HepG2 (cell line): ENCODE data around the gene GPR39. TPM values are rescaled to one million over a fixed set of nuclear protein-coding genes. Genes with fewer than 3 reads are reported as not detected.

Source experiments
- ATAC-seq: fragments of 200-7000 bp; cut with Tn5 transposase; 3 replicates; pipeline ENCODE4 v1.9.1; 2020; ENCODE audit warnings: mild to moderate bottlenecking, moderate library complexity
- BruUV-seq: library from RNA; stranded (reverse); fragments of 400-500 nt; replicated peaks from 2 replicates; lab custom pipeline; 2021; lab: Mats Ljungman, UMichigan
- CTCF ChIA-PET: fragments of 300-600 bp; formaldehyde crosslinking; extraction: SDS; loops from one replicate; lab custom pipeline; 2021; ENCODE audit warnings: low total read pairs, inconsistent platforms, low intra/inter-chr PET ratio; lab: Yijun Ruan, JAX
- POLR2A ChIA-PET: fragments of 350-600 bp; sonication (Branson Sonifier 250); formaldehyde crosslinking; loops from one replicate; lab custom pipeline; 2020; ENCODE audit warnings: antibody characterized with exemption, inconsistent platforms; lab: Yijun Ruan, JAX
- DNase-seq: peaks from one replicate; pipeline ENCODE4 v3.0.0-alpha.2; 2015; ENCODE audit warnings: low spot score
- FAIRE-seq: peaks from 3 replicates; lab custom pipeline; 2011; peaks lifted over from hg19 to GRCh38; lab: Jason Lieb, UNC
- H2AFZ ChIP-seq: one replicate; pipeline ENCODE4 v1.6.1; 2011; ENCODE audit warnings: low read length, inconsistent platforms
- H3K27ac ChIP-seq: fragments of 300-600 bp; 3 replicates; pipeline ENCODE4 v1.8.0; 2011; ENCODE audit warnings: mixed run types, mild to moderate bottlenecking, mixed read lengths, low read length, inconsistent platforms; ENCODE audit not compliant: insufficient read depth; ENCODE audit errors: extremely low read length
- H3K27me3 ChIP-seq, 2 experiments: fragments of 200-600 bp in 1 of 2; 2 replicates in 1 of 2; 3 replicates in 1 of 2; pipeline versions ENCODE4 v1.6.0 to v1.8.0; 2011; ENCODE audit warnings: low read length in 2 of 2, mild to moderate bottlenecking in 2 of 2, moderate library complexity in 2 of 2, inconsistent platforms in 1 of 2; ENCODE audit not compliant: insufficient read depth in 2 of 2, control insufficient read depth in 1 of 2
- H3K36me3 ChIP-seq, 2 experiments: fragments of 200-600 bp in 1 of 2; replicated peaks in 1 of 2; 2 replicates in 1 of 2; 3 replicates in 1 of 2; pipeline versions ENCODE4 v1.5.1 to v1.8.0; 2011; ENCODE audit warnings: low read length in 2 of 2, inconsistent platforms in 1 of 2; ENCODE audit not compliant: insufficient read depth in 2 of 2, control insufficient read depth in 1 of 2
- H3K4me1 ChIP-seq: 2 replicates; pipeline ENCODE4 v1.5.1; 2012; ENCODE audit warnings: low read length, inconsistent platforms; ENCODE audit not compliant: insufficient read depth
- H3K4me2 ChIP-seq: 2 replicates; pipeline ENCODE4 v1.6.0; 2011; ENCODE audit warnings: low read depth, low read length, inconsistent platforms
- H3K4me3 ChIP-seq, 3 experiments: fragments of 200-600 bp in 1 of 3; sonication (generic), shearing (Covaris generic) in 1 of 3; replicated peaks in 1 of 3; 2 replicates each; pipeline ENCODE4 v1.5.1; 2011 to 2016; ENCODE audit warnings: low read length in 3 of 3, inconsistent platforms in 2 of 3, low read depth in 2 of 3, mild to moderate bottlenecking in 2 of 3, control low read depth in 1 of 3, mixed read lengths in 1 of 3; ENCODE audit not compliant: insufficient read depth in 1 of 3
- H3K79me2 ChIP-seq: one replicate; pipeline ENCODE4 v1.6.1; 2011; ENCODE audit warnings: low read length, inconsistent platforms; ENCODE audit not compliant: insufficient read depth
- H3K9ac ChIP-seq: 2 replicates; pipeline ENCODE4 v1.6.0; 2011; ENCODE audit warnings: mild to moderate bottlenecking, low read depth, low read length, inconsistent platforms; ENCODE audit not compliant: insufficient read depth
- H3K9me3 ChIP-seq: 2 replicates; pipeline ENCODE4 v1.5.1; 2012; ENCODE audit warnings: mild to moderate bottlenecking, low read length
- H4K20me1 ChIP-seq: 2 replicates; pipeline ENCODE4 v1.6.0; 2011; ENCODE audit warnings: inconsistent platforms, mild to moderate bottlenecking, low read length, moderate library complexity; ENCODE audit not compliant: insufficient read depth
- ATRX ChIP-seq: sonication (generic); formaldehyde crosslinking; IDR thresholded peaks from 2 replicates; pipeline ENCODE4 v1.4.0; 2020; ENCODE audit warnings: missing genetic modification reagents, borderline replicate concordance
- KLF9 ChIP-seq: IDR thresholded peaks from 2 replicates; pipeline ENCODE4 v1.6.1; 2016; ENCODE audit warnings: low read depth
- MYNN ChIP-seq: sonication (generic); formaldehyde crosslinking; IDR thresholded peaks from 2 replicates; pipeline ENCODE4 v1.4.0; 2020; ENCODE audit warnings: mild to moderate bottlenecking, low read depth, missing genetic modification reagents
- RAD21 ChIP-seq: fragments of 450-650 bp; formaldehyde crosslinking; IDR thresholded peaks from 2 replicates; pipeline ENCODE4 v1.5.0; 2020; ENCODE audit warnings: mild to moderate bottlenecking
- TP53 ChIP-seq: sonication (generic); formaldehyde crosslinking; conservative IDR thresholded peaks from 2 replicates; pipeline ENCODE4 v1.4.0; 2020; ENCODE audit warnings: missing genetic modification reagents
- ZFP1 ChIP-seq: IDR thresholded peaks from 2 replicates; pipeline ENCODE4 v1.6.1; 2016
- ZNF136 ChIP-seq: sonication (generic); formaldehyde crosslinking; IDR thresholded peaks from 2 replicates; pipeline ENCODE4 v1.8.1; 2022; ENCODE audit warnings: low read depth, mild to moderate bottlenecking, moderate library complexity, missing genetic modification reagents
- ZNF331 ChIP-seq: sonication (generic); formaldehyde crosslinking; IDR thresholded peaks from 2 replicates; pipeline ENCODE4 v1.4.0; 2020; ENCODE audit warnings: missing genetic modification reagents
- ZNF710 ChIP-seq: sonication (generic); formaldehyde crosslinking; IDR thresholded peaks from 2 replicates; pipeline ENCODE4 v1.5.0; 2020; ENCODE audit warnings: mild to moderate bottlenecking, missing genetic modification reagents, borderline replicate concordance
- WGBS: methylation state at CpG from one replicate; pipeline ENCODE4 v1.1.6; 2017; ENCODE audit warnings: low lambda C conversion rate; 5-methylcytosine and 5-hydroxymethylcytosine counted together
- in situ Hi-C: cut with HindIII; loops from 2 replicates; pipeline ENCODE4 v1.10.0; 2017; ENCODE audit warnings: low pct_unique_long_range_greater_than_20kb; ENCODE audit not compliant: extremely low pct_ligation_motif_present
- intact Hi-C: fragments of 100-400 bp; cut with micrococcal nuclease; formaldehyde crosslinking; loops from one replicate; pipeline ENCODE4 v1.10.0; 2022; ENCODE audit not compliant: unreplicated experiment
- polyA plus RNA-seq, 8 experiments: library from polyadenylated mRNA; depleted of rRNA in 3 of 8; stranded (reverse) in 7 of 8; unstranded in 1 of 8; fragments of >200 nt; fragmentation: Illumina TruSeq in 4 of 8; extraction: Trizol in 4 of 8; gene quantifications; 2 replicates each; pipeline versions ENCODE4 v1.2.1 to v1.2.3, GENCODE V29; 2011 to 2016; ENCODE audit warnings: low read depth in 4 of 8, missing spikeins in 1 of 8, mixed read lengths in 1 of 8; ENCODE audit not compliant: insufficient read depth in 1 of 8
- total RNA-seq, 5 experiments: library from RNA; depleted of rRNA; stranded (reverse); fragments of >200 nt; fragmentation: Illumina TruSeq; extraction: Trizol; gene quantifications; 2 replicates each; pipeline ENCODE4 v1.2.3, GENCODE V29; 2016; ENCODE audit warnings: low read depth in 1 of 5
- TF ChIP-seq, protein P1 (sequence below): sonication (generic); formaldehyde crosslinking; IDR thresholded peaks from 2 replicates; pipeline ENCODE4 v1.5.0; 2020; ENCODE audit warnings: missing genetic modification reagents, mild to moderate bottlenecking, borderline replicate concordance

GPR39 gene
- total and polyA plus RNA-seq, 2 of the 13 experiments (the other 11 are each of a cell fraction or from before 2014, with no cell fraction given), result 0.16 to 0.62 TPM

GRCh38 chr2:132606649-132607048 lies 190.0 kb downstream of the GPR39 start:
- CTCF ChIA-PET, result no interaction called here
- 37% methylated on average over 8 of the region's 8 CpGs for WGBS
- H3K4me2 ChIP-seq, result no peak overlapping the region
- no peaks in the 10 kb centered on the region for H3K4me1 ChIP-seq
- H4K20me1 ChIP-seq, result no peaks in the 10 kb centered on the region
- POLR2A ChIA-PET, result no interaction called here
- no peak for FAIRE-seq
- no peaks in the 10 kb centered on the region for H3K27me3 ChIP-seq
- no peak for DNase-seq
- intact Hi-C loops, result no loop called here
- no TSS peak for BruUV-seq
- TF ChIP-seq RAD21 (CRISPR knock-in tag), result no peak
- no peak for TF ChIP-seq ZFP1
- no peak for TF ChIP-seq TP53 (CRISPR knock-in tag)
- TF ChIP-seq, protein P1, sequence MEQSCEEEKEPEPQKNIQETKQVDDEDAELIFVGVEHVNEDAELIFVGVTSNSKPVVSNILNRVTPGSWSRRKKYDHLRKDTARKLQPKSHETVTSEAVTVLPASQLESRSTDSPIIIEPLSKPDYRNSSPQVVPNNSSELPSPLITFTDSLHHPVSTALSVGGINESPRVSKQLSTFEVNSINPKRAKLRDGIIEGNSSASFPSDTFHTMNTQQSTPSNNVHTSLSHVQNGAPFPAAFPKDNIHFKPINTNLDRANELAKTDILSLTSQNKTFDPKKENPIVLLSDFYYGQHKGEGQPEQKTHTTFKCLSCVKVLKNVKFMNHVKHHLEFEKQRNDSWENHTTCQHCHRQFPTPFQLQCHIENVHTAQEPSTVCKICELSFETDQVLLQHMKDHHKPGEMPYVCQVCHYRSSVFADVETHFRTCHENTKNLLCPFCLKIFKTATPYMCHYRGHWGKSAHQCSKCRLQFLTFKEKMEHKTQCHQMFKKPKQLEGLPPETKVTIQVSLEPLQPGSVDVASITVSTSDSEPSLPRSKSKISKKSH (CRISPR knock-in tag), result no peak
- no peak for TF ChIP-seq KLF9 (CRISPR knock-in tag)
- no peak for TF ChIP-seq ZNF136 (CRISPR knock-in tag)
- TF ChIP-seq ZNF710 (CRISPR knock-in tag), result no peak
- TF ChIP-seq ATRX (CRISPR knock-in tag), result no peak
- no peak for TF ChIP-seq ZNF331 (CRISPR knock-in tag)
- TF ChIP-seq MYNN (CRISPR knock-in tag), result no peak
- no peak overlapping the region for H3K4me3 ChIP-seq
- in situ Hi-C loops, result no loop called here
- no peaks in the 10 kb centered on the region for H3K9me3 ChIP-seq
- H3K36me3 ChIP-seq, result no peaks in the 10 kb centered on the region
- ATAC-seq, result no peak
- no peak overlapping the region for H3K27ac ChIP-seq
- H2AFZ ChIP-seq, result no peak overlapping the region
- H3K9ac ChIP-seq, result no peak overlapping the region
- no peaks in the 10 kb centered on the region for H3K79me2 ChIP-seq
